ENCODE measurements around the gene HNRNPU.

HNRNPU gene

GRCh38 chr1:244802556-244803239, 61.6 kb downstream of the HNRNPU start:
- CTCF ChIA-PET, result interaction anchor here (1.2 to 4.7 kb wide), 9 partner anchors 11 to 256 kb away, joined by 3 to 79 read pairs (median 10); no protein-coding TSS in a partner anchor
- DNase-seq (ENCODE audit: extremely low spot score), result no peak
- POLR2A ChIA-PET, result no interaction called here
- no peak for TF ChIP-seq CTCF (IDR thresholded peaks at IDR 0.05; ENCODE audit: control extremely low read depth, extremely low read depth, low read depth, missing control alignments)

- TF ChIP-seq CTCF (IDR thresholded peaks at IDR 0.05; ENCODE audit: control extremely low read depth, extremely low read depth, low read depth, missing control alignments), result no peak
- DNase-seq (ENCODE audit: extremely low spot score), result no peak
- CTCF ChIA-PET, result interaction anchor here (0.8 to 7.6 kb wide), 19 partner anchors 12 to 257 kb away, joined by 3 to 121 read pairs (median 4); no protein-coding TSS in a partner anchor
- POLR2A ChIA-PET, result no interaction called here
These were observed 62.3 kb downstream of the HNRNPU start for GRCh38 chr1:244802041-244802440.

GRCh38 chr1:244801246-244801645, 63.1 kb downstream of the HNRNPU start:
- DNase-seq (ENCODE audit: extremely low spot score), result peak; percentile 72
- peak; percentile 58 for TF ChIP-seq CTCF (IDR thresholded peaks at IDR 0.05; ENCODE audit: control extremely low read depth, extremely low read depth, low read depth, missing control alignments)
- CTCF ChIA-PET, result interaction anchor here (0.8 to 7.6 kb wide), 28 partner anchors 8 to 258 kb away, joined by 3 to 121 read pairs (median 4); no protein-coding TSS in a partner anchor
- POLR2A ChIA-PET, result no interaction called here

- CTCF ChIA-PET, result interaction anchor here (0.8 to 7.6 kb wide), 20 partner anchors 9 to 250 kb away, joined by 3 to 121 read pairs (median 4); no protein-coding TSS in a partner anchor
- TF ChIP-seq CTCF (IDR thresholded peaks at IDR 0.05; ENCODE audit: control extremely low read depth, extremely low read depth, low read depth, missing control alignments), result no peak
- no peak for DNase-seq (ENCODE audit: extremely low spot score)
- POLR2A ChIA-PET, result no interaction called here
These were observed 63.5 kb downstream of the HNRNPU start for GRCh38 chr1:244800821-244801220.

Measured in GM10248 (cell line).